Heart left ventricle (tissue), 16 donors: Measurements from ENCODE around the gene ENO4. TPM values are rescaled to one million over a fixed set of nuclear protein-coding genes. Genes with fewer than 3 reads are reported as not detected.

Source experiments
- ATAC-seq, 4 donors: fragments of 200-7000 bp; cut with Tn5 transposase; one replicate each; pipeline ENCODE4 v1.9.1; 2020 to 2022; ENCODE audit warnings: moderate library complexity in 4 of 4, mild to moderate bottlenecking in 3 of 4, moderate number of reproducible peaks in 1 of 4
- DNase-seq, 5 donors: peaks; one replicate each; pipeline ENCODE4 v3.0.0-alpha.2; 2020
- H3K27ac ChIP-seq, 12 donors: fragments of 200-600 bp; sonication (generic) in 4 of 12; one replicate each; pipeline versions ENCODE4 v1.5.0 to v1.8.0; 2016 to 2022; ENCODE audit warnings: mild to moderate bottlenecking in 2 of 12
- H3K27me3 ChIP-seq, 9 donors: fragments of 200-600 bp; sonication (generic) in 2 of 9; one replicate each; pipeline versions ENCODE4 v1.5.1 to v1.8.0; 2016 to 2022; ENCODE audit warnings: mild to moderate bottlenecking in 3 of 9
- H3K36me3 ChIP-seq, 9 donors: fragments of 200-600 bp; sonication (generic) in 2 of 9; one replicate each; pipeline versions ENCODE4 v1.5.0 to v1.8.0; 2018 to 2022; ENCODE audit warnings: mild to moderate bottlenecking in 2 of 9
- H3K4me1 ChIP-seq, 12 donors: fragments of 200-600 bp; sonication (generic) in 4 of 12; one replicate each; pipeline versions ENCODE4 v1.5.0 to v1.8.0; 2016 to 2022; ENCODE audit warnings: mild to moderate bottlenecking in 3 of 12
- H3K4me3 ChIP-seq, 12 donors: fragments of 200-600 bp; sonication (generic) in 4 of 12; one replicate each; pipeline versions ENCODE4 v1.5.0 to v1.8.0; 2017 to 2022; ENCODE audit warnings: mild to moderate bottlenecking in 9 of 12, moderate library complexity in 4 of 12
- H3K9me3 ChIP-seq, 12 donors: fragments of 200-600 bp; sonication (generic) in 4 of 12; one replicate each; pipeline versions ENCODE4 v1.5.0 to v1.8.0; 2016 to 2022; ENCODE audit warnings: mild to moderate bottlenecking in 1 of 12
- CTCF ChIP-seq, 12 donors: fragments of 200-600 bp; sonication (generic) in 4 of 12; IDR thresholded peaks; one replicate each; pipeline versions ENCODE4 v1.5.0 to v1.8.0; 2018 to 2022; ENCODE audit warnings: antibody characterized with exemption in 12 of 12, mild to moderate bottlenecking in 5 of 12
- POLR2A ChIP-seq, 2 donors: fragments of 450-650 bp; IDR thresholded peaks; one replicate each; pipeline ENCODE4 v1.6.1; 2017; ENCODE audit warnings: antibody characterized with exemption in 2 of 2, mild to moderate bottlenecking in 2 of 2, moderate library complexity in 2 of 2
- WGBS, 4 donors: extraction: QIAGEN DNeasy Blood & Tissue Kit in 2 of 4; methylation state at CpG; one replicate each; pipeline versions ENCODE4 v1.1.5 to v1.1.7; 2013 to 2018; 5-methylcytosine and 5-hydroxymethylcytosine counted together
- intact Hi-C, 10 donors: fragments of 100-400 bp; cut with DNase I; formaldehyde crosslinking; loops; one replicate each; pipeline versions ENCODE4 v1.11.1 to v1.14.2; 2022
- polyA plus RNA-seq, 2 donors: library from polyadenylated mRNA; stranded (reverse); fragments of 200-250 nt; gene quantifications; one replicate each; pipeline ENCODE4 v1.2.3, GENCODE V29; 2013
- total RNA-seq, 9 donors: library from RNA; depleted of rRNA in 2 of 9; stranded (reverse); fragments of >200 nt in 2 of 9; fragmentation: NEBNext Ultra II Directional in 3 of 9; extraction: Animal tissue kit (Norgen Biotek cat#: 25700) in 3 of 9; gene quantifications; one replicate each; pipeline versions ENCODE4 v1.1.0 to v1.2.4, GENCODE V29; 2016 to 2023
- donor health status: ischemic (EF 13 %, LVEDD 7.1; RV severe dilation, severe dysfunction).
- donor health status: healthy with polysubstance abuse.
- donor health status: DM: no; HTN: yes; CAD: no.
- donor health status: DM: no; HTN: no; CAD: no.
- donor health status: ischemic (EF 25% LVEDD 6.9; RV normal size, moderate dysfunction).
- donor health status: ischemic (EF 25% LVEDD 5.7; RV mildly dilated, moderate dysfunction).
- donor health status: healthy.
- donor health status: DM: yes; HTN: yes; CAD: no.
- donor health status: ischemic (EF 35%, LVEDD 5.7; RV mildly dilated, moderate dysfunction).
- donor health status: nonischemic (EF 11% LVEDD 7.7; RV severe dilation, severe dysfunction).
- donor health status: DM: yes; HTN: yes; CAD: no.
- donor health status: PGD.
- donor health status: ischemic (EF 29% LVEDD 5.4; RV normal size, mild dysfunction).
- donor health status: nonischemic (EF 23%, LVEDD 6.1; RV moderate dilation, normal function).

ENO4 gene
- total and polyA plus RNA-seq, 11 donors = 0.03 to 1.8 (median 0.19) TPM; not detected in 7

- 61 to 76% (median 71%) methylated on average over 17 of the region's 17 CpGs for WGBS, 4 donors
- Histone ChIP-seq H3K4me3 (peak overlapping the region; percentile 40 to 81 (median 68)), H3K36me3 (no peaks in the 10 kb centered on the region), H3K9me3 (no peaks in the 10 kb centered on the region), H3K27me3 (peaks cover 0 to 44% (median 3%) of the 10 kb centered on the region in 9 donors), H3K4me1 (peaks cover 0 to 13% (median 5%) of the 10 kb centered on the region in 12 donors), H3K27ac (peak overlapping the region in 1 of 12 donors; percentile 66)
- ATAC-seq = no peak
- no peak for DNase-seq
- intact Hi-C loops = no loop called here
- TF ChIP-seq CTCF (IDR thresholded peaks at IDR 0.05) (no peak), POLR2A (IDR thresholded peaks at IDR 0.05) (no peak)
Measured at GRCh38 chr10:116848032-116848943, 1.0 kb upstream of the ENO4 start.

GRCh38 chr10:116848944-116849247, 403 bp upstream of the ENO4 start:
- DNase-seq = no peak
- Histone ChIP-seq H3K27me3 (peaks cover 0 to 44% (median 3%) of the 10 kb centered on the region in 9 donors), H3K27ac (peak overlapping the region in 9 of 12 donors; percentile 0 to 71 (median 61)), H3K9me3 (no peaks in the 10 kb centered on the region), H3K36me3 (no peaks in the 10 kb centered on the region), H3K4me3 (peak overlapping the region; percentile 40 to 81 (median 68)), H3K4me1 (peaks cover 0 to 13% (median 5%) of the 10 kb centered on the region in 12 donors)
- no peak for TF ChIP-seq CTCF (IDR thresholded peaks at IDR 0.05)
- no peak for TF ChIP-seq POLR2A (IDR thresholded peaks at IDR 0.05)
- 1 to 3% (median 1%) methylated on average over 21 to 23 of the region's 23 CpGs for WGBS, 4 donors
- peak in 3 of 4 donors; percentile 27 to 40 (median 29) for ATAC-seq
- intact Hi-C loops = no loop called here

DNA sequence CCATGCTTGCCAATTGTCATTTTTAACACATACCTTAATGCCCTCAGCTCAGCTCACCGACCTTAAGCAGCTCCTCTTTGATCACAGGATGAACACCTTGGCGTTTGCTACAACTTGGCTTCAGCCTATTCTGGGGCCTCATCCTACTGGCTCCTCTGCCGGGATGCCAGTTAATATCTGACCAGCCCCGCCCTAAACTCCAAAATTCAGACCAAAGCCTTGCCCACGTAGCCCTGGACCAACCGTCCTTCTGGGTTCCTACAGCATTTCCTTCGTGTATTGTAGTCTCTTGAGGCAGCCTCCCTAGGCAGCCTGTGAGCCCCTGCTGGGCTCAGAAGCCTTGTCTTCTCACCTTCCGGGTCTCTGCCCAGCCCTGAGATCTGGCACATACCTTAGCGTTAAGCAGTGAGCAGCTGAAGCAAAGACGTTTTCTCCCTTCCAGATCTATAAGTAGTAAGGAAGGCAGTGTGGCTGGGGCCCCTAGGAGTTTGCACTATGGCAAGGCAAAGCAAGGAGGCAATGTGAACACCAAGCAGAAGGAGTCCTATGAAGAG, 836 bp downstream of the ENO4 start:
- Histone ChIP-seq H3K27me3 (peaks cover 0 to 44% (median 3%) of the 10 kb centered on the region in 9 donors), H3K4me3 (peak overlapping the region; percentile 40 to 81 (median 68)), H3K36me3 (no peaks in the 10 kb centered on the region), H3K27ac (peak overlapping the region in 8 of 12 donors; percentile 11 to 71 (median 62)), H3K4me1 (peaks cover 0 to 13% (median 5%) of the 10 kb centered on the region in 12 donors), H3K9me3 (no peaks in the 10 kb centered on the region)
- no peak for DNase-seq
- no peak for TF ChIP-seq POLR2A (IDR thresholded peaks at IDR 0.05)
- no peak for TF ChIP-seq CTCF (IDR thresholded peaks at IDR 0.05)
- WGBS, 4 donors = 34 to 39% (median 37%) methylated on average over 10 of the region's 10 CpGs
- no peak for ATAC-seq
- intact Hi-C loops = no loop called here

DNA sequence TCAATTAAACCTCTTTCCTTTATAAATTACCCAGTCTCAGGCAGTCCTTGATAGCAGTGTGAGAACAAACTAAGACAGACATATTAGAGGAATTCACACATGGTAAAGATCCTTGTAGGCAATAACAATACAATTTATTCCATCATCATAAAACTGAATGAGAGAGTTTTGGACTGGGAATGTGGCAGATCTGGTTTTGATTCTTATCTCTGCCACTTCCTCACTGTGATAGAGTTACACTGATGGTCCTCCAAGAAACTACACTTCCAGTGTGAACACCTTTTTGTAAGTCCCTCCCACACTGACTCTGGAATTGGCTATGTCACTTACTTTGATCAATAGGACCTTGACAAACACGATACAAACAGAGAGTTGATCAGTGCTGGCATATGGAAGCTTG, 2.9 kb downstream of the ENO4 start:
- WGBS, 4 donors = 69 to 81% (median 79%) methylated on average over 1 of the region's 1 CpG
- peaks cover 0 to 42% (median 3%) of the 10 kb centered on the region in 9 donors for H3K27me3 ChIP-seq
- no peaks in the 10 kb centered on the region for H3K36me3 ChIP-seq
- DNase-seq = no peak
- no peak for TF ChIP-seq POLR2A (IDR thresholded peaks at IDR 0.05)
- no peak for ATAC-seq
- intact Hi-C loops = no loop called here
- H3K4me1 ChIP-seq = peaks cover 0 to 13% (median 5%) of the 10 kb centered on the region in 12 donors
- H3K4me3 ChIP-seq = no peak overlapping the region
- H3K27ac ChIP-seq = no peak overlapping the region
- peaks cover 0 to under 1% (median 0%) of the 10 kb centered on the region in 12 donors for H3K9me3 ChIP-seq
